GM19467 (cell line): ENCODE results near the gene RPS6KC1.
"Not testable (repeated sequence)": the region's sequence is repeated elsewhere in the genome, so short reads cannot be mapped to it uniquely, and the experiment has no call there.

ENCODE experiments used
- ATAC-seq: cut with Tn5 transposase; IDR thresholded peaks from one replicate; pipeline ENCODE4 v1.9.1; 2021; ENCODE audit warnings: mild to moderate bottlenecking, moderate library complexity; ENCODE audit not compliant: unreplicated experiment

The RPS6KC1 gene

DNA sequence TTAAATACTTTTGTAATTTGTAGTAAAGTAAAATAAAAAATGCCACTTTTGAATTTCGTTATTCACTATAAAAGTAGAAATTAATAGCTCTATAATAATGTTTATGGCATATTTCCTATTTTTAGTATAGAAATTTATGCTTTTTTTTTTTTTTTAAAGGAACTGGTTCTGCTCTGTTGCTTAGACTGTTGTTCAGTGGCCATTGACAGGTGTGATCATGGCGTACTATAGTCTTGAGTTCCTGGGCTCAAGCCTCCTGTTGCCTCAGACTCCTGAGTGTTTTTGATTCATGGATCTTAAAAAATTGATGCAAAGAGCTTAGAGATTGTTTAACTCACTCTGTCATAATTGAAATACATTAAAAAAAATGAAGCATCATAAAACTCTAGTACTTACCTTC is 53.6 kb downstream of the RPS6KC1 start:
- no peak for ATAC-seq

GRCh38 chr1:213106298-213106697 is 55.3 kb downstream of the RPS6KC1 start:
- ATAC-seq = no peak

DNA sequence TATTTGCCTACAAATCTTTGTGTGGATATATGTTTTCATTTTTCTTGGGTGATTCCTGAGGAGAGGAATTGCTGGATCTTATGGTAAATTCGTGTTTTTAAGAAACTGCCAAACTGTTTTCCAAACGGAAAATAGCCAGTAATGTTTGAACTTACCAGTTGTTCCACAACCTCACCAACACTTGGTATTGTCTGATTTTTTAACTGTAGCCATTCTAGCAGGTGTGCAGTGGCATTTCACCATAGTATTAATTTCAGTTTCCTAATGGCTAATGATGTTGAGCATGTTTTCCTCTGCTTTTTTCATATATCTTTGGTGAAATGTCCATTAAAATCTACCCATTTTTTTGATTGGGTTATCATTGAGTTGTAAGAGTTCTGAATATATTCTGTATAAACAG is 56.6 kb downstream of the RPS6KC1 start:
- ATAC-seq = no peak

GRCh38 chr1:213110349-213111300 is 59.6 kb downstream of the RPS6KC1 start:
- ATAC-seq = no peak

- ATAC-seq = no peak
These were observed 60.5 kb downstream of the RPS6KC1 start for GRCh38 chr1:213111502-213111901.

GRCh38 chr1:213112723-213113122 is 61.7 kb downstream of the RPS6KC1 start:
- ATAC-seq = not testable (repeated sequence)

DNA sequence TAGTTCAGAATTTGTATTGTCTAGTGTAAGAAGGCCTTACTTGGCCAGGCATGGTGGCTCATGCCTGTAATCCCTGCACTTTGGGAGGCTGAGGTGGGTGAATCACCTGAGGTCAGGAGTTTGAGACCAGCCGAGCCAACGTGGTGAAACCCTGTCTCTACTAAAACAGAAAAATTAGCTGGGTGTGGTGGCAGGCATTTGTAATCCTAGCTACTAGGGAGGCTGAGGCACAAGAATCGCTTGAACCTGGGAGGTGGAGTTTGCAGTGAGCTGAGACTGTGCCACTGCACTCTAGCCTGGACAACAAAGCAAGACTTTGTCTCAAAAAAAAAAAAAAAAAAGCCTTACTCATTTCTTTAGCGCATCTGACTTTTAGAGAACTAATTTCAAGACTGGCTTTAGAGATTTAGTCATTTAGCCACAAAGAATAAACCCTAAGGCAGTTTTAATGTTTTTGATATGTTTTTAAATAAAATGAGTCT is 66.7 kb downstream of the RPS6KC1 start:
- ATAC-seq = not testable (repeated sequence)

- ATAC-seq = no peak
These were observed 68.8 kb downstream of the RPS6KC1 start for GRCh38 chr1:213119794-213120193.

- no peak for ATAC-seq
These were observed 69.3 kb downstream of the RPS6KC1 start for GRCh38 chr1:213120386-213120785.

DNA sequence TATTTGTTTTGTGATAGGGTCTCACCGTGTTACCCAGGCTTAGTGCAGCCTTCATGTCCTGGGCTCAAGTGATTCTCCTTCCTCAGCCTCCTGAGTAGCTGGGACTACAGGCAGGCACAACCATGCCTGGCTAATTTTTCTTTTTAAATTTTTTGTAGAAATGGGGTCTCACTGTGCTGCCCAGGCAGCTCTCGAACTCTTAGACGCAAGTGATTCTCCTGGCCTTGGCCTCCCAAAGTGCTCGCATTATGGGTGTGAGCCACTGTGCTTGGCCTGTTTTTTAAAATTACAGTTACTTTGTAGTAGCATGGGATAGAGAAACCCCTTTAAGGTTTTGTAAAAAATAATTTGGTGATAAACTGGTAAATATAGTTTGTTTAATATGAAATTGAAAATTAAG is 69.9 kb downstream of the RPS6KC1 start:
- no peak for ATAC-seq

GRCh38 chr1:213122514-213122929 is 71.5 kb downstream of the RPS6KC1 start:
- ATAC-seq = no peak

DNA sequence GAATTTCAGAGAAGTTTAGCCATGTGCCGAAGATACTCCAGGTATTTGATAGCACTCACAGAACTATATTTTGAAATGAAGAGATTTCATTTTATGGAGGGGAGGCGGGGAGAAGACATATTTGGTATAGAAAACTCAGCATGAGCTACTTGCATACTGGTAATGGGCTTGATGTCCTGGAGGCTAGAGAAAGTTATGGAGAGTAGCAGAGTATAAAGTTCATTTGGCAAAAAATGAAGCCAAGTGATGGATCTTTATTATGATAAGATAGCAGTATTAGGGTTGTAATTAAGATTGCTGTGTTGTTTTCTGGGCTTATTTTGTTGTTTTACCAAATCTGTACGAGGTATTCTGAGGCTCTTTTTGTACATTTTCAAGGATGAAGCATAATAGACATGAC is 72.0 kb downstream of the RPS6KC1 start:
- no peak for ATAC-seq

- ATAC-seq = no peak
These were observed 72.5 kb downstream of the RPS6KC1 start for GRCh38 chr1:213123536-213123935.

DNA sequence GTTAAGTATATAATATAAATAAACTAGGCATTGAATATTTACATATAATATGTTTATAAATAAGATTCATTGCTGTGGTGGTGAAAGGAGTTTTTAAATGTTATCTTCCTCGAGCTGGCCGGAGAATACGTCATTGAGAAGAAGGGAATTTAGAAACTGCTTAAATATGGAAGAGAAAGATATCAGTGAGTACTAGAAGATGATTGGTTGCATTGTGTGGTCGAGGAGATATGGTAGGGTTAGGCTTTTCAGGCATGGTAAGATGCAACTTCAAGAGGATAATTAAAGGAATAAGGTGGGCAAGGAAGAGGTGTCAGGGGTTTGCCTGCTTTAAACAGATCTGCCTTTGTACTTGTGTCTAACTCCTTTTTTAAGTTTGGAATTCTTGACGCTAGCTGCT is 73.5 kb downstream of the RPS6KC1 start:
- ATAC-seq = no peak

DNA sequence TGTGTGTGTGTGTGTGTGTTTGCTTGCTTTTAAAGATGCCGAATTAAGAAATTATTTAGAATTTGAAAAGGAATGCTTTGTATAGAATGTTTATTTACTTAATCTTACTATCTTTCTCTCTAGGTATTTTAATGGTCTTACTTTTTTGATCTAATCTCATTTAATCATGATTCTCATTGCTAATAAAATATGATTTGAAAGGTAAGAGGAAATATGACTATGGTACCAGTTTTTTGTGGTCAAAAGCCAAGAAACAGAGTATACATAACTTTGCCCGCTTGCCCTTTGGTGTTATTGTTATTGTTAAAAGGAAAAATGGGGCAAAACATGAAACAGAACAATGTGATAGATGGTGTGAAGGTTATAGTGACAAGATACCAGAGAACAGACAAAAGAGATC is 74.6 kb downstream of the RPS6KC1 start:
- no peak for ATAC-seq

GRCh38 chr1:213127074-213127473 is 76.0 kb downstream of the RPS6KC1 start:
- ATAC-seq = no peak

DNA sequence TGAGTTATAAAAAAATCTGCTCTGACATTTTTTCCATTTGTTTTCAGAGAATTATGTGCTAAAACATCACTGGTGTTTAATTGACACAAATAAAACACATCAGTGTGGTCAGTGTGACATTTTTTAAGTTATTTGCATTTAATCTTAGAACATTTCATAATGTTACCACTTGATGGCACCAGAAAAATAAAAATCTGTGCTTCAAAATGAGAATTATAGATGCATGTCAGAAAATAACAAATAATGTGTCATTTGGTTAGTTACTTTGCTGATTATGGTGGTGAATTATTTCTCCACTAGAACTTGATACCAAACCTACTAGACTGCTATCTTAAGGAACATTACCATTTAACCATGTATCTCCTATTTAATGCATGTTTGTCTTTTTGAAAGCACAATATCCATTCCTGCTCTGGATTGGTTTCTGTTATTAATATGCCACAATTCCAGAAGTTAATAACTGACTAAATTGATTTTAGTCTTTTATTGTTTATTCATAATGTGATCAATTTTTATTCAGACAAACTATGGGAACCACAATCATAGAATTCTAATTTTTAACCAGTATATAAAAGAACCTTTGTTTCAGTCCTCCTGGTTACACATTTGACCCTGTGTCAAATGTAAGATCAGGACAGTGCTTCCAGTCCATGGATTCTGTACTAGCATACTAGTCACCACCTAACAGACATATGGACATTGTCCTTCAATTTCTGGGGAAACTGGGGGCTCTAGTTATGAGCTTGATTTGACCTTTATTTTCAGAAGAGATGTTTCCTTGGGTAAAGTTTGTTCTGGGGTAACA is 81.0 kb downstream of the RPS6KC1 start:
- ATAC-seq = no peak

DNA sequence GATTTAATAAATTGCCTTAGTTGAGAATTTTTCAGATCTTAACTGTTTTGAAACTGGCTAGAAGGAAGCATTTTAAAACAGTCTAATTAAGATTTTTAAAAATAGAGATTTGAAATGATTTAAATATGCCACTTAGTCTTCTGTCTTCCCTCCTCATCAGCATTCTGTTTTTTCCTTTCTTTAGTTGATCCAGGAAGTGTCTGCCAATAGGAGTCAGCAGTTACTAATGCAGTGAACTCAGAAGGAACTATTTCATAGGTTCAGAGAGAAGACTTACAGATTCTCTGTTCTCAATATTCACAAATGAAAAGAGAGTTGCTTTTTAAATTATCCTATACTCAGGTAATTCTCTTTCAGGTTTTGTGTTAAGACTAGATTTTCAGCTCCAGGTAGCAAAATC is 84.5 kb downstream of the RPS6KC1 start:
- no peak for ATAC-seq

GRCh38 chr1:213136190-213136917 is 85.3 kb downstream of the RPS6KC1 start:
- no peak for ATAC-seq

GRCh38 chr1:213138391-213138790 is 87.3 kb downstream of the RPS6KC1 start:
- ATAC-seq = no peak

DNA sequence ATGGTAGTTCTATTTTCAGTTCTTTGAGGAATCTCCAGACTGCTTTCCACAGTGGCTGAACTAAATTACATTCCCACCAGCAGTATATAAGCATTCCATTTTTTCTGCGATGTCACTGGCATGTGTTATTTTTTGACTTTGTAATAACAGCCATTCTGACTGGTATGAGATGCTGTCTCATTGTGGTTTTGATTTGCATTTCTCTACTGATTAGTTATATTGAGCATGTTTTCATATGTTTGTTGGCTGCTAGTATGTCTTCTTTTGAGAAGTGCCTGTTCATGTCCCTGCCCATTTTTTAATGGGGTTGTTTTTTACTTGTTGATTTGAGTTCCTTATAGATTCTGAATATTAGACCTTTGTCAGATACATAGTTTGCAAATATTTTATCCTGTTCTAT is 87.9 kb downstream of the RPS6KC1 start:
- ATAC-seq = no peak
